NCI-H2029 treated with DMSO at 0.1 percent for 48 hours (cell line): ENCODE results near the gene LNPEP.

Source experiments
- DNase-seq: peaks from one replicate; lab custom pipeline; 2025; lab: John Stamatoyannopoulos, UW

The LNPEP gene

DNA sequence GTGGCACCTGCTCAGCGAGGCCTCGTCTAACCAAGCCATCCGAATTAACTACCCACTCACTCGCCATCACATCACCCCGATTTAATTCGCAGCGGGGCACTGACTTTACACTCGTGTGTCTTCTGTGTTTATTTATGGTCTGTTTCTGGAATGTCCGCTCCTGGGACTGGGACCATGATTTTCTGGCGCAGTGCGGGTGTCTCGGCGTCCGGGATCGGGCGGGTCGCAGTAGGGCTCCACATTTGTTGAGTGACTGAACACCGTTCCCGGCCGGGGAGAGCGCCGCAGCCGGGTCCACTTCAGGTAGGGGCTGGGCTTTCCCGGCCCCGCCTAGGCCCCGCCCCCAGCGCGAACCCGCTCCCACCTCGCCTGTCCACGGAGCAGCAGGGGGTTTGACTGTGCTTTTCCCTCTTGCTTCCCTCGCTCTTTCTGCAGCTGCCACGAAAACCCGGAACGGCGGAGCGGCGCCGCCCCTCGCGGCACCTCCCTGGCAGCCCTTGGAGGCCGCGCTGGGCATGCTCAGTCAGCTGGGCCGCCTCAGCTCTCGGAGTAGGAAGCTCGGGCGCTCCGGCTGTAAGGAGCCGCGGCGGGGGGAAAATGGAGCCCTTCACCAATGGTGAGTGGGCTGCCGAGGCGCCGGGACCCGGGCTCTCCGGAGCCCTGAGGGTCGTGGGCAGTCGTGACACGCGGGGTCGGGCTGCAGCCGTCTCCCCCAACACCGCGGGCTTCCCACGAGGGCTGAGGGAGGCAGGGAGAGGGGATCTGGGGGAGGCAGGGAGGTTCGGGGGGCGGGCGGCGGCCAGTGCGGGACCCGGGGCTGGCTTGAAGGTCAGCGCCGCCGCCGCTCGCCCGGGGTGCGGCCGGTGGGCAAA, at the start of gene LNPEP:
Gene LNPEP, plus strand, starts transcription at position 522 of the 872 bp plus-strand sequence. Its CDS starts 76 bp downstream, at position 598.
- peak; percentile 90 for DNase-seq

DNA sequence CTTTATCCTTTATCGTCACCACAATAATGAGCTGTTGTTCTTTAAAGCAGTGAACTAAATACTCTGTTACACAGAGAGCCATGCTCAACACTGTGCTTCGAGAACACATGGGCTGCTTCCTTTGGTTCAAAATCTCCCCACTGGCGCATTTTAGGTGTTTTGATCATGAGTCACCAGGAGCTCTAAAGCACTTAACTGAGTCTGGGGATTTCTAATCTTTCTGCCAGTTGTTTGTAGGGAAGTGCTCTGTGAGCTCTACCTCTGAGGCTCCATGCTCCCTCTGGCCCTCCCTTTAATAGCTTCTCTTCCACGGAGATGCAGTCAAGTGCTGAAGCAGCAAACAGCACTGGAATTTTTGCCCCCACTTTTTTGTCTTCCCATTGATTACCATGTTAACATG, 42.5 kb upstream of the LNPEP start:
- DNase-seq: no peak

DNA sequence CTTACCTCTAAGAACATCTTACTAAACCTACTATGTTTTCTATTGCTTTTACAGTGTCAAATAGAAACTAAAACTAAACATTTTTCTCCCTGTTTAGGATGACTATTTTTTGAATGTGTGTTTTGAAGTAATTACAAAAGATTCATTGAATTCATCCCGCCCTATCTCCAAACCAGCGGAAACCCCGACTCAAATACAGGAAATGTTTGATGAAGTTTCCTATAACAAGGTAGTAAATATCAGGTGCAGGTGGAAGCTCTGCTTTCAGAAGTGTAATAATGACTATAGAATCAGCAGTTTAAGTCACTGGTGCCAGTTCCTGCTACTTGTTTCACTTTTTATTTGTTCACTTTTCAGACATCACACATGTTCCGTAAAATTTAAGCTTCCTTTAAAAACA, 39.6 kb upstream of the LNPEP start:
- DNase-seq: no peak

DNA sequence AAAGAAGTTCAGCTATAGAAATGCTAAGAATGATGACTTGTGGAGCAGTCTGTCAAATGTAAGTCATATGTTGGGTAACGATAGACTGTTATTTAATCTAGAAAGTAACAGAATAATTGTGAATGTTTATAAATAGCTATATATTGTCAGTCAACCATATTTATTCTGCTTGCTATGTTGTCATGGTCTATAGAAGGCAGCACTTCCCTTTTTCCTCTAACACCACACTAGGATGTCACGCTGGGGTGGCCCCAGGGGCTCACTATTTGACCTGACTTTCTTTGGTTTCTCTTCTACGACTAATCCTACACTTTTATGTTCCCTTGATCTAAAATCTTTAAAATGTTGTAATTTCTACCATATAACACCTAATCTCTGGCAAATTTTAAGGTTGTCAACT, 39.1 kb upstream of the LNPEP start:
- no peak for DNase-seq

DNA sequence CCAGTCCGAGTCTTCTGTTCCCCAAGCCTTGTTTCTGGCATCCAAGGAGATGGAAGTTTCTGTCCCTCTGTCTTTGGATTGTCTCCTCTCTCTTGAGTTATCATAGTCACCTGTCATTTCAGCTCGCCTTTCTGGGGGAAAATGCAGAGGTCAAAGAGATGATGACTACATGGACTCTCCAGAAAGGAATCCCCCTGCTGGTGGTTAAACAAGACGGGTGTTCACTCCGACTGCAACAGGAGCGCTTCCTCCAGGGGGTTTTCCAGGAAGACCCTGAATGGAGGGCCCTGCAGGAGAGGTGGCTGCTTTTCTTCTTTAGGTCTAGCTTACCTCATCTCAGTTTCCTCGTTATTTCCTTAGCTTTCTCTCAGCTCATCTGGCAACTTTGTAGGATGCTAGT, 34.5 kb upstream of the LNPEP start:
- DNase-seq: no peak

DNA sequence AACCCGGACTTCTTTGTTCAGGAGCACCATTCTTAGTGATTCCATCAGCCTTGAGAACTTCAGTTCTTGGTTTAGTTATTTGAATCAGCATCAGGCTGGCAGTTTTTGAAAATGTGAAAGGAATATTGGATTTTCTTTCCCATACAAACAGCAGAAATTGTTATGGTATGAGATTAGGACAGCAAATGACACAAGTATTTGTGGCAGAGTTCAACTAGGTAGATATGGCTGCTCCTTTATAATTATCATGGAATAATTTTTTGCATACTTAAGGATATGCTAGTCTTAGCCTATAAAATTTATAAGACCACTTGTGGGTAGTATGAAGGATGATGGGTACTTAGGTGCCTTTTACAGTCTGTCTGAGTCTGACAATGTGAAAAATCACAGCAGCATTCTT, 34.0 kb upstream of the LNPEP start:
- no peak for DNase-seq

DNA sequence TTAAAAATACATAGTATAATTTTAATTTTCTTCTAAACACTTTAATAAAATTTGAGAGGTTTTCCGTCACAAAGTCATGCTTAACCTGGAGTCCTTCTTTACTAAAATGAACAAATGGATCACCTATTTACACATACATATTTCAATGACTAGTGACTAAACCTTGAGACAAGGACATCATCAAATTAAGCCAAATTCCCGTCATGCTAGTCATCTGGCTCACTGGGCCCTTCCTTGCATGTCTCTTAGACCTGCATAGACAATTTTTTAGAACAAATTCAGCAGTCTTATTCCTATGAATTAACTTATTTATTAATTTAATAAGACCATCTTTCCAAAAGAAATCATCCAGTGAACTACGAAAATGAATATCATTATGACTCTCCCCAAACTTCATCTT, 33.0 kb upstream of the LNPEP start:
- DNase-seq: no peak

DNA sequence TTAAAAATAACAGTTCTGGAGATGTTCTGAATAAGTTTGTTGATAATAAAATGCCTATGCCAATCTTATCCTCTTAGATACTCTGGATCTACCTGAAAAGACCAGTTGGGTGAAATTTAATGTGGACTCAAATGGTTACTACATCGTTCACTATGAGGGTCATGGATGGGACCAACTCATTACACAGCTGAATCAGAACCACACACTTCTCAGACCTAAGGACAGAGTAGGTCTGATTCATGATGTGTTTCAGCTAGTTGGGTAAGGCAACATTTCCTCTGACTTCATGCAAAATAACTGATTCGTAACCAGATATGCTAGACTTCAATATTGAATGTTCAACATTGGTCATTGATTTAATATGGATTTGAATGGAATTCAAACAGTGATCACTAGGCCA, 32.6 kb upstream of the LNPEP start:
- DNase-seq: no peak

DNA sequence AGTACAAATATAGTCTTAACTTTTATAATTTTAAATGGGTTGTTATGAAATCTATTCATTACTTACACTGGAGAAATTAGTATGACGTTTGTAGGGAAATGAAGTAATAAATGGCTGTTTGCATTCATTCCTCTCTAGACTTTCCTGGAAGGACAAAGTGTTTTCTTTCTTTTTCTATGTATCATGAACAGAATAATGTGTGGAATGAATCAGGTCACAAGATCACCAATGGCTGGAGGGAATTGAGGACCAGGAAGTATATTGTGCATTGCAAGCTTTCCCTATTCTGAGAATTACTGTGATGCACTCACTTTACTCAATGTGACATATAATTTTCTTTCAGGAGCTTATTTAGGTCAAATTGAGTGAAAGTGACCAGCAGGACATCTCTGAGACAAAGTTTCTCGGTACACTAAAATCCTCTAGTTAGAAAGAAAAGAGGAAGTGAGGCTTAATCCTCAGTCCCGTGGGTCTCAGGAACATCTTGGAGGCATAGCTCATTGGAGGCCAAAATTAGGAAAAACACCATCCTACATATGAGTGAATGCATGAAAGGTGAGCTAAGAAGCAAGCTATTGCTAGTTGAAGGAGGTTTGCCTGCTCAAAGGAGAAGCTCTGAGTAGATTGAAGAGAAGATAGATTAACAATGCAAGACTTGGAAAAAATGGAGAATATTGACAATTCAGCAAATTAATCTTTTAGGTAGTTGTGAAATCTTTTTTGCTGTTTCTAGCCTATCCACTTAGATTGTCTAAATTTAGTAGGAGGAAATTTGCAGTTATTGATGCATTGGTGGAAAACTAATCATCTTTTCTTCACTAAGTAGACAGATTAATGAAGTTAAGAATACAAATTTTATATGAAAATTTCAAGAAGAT, 31.6 kb upstream of the LNPEP start:
- no peak for DNase-seq

DNA sequence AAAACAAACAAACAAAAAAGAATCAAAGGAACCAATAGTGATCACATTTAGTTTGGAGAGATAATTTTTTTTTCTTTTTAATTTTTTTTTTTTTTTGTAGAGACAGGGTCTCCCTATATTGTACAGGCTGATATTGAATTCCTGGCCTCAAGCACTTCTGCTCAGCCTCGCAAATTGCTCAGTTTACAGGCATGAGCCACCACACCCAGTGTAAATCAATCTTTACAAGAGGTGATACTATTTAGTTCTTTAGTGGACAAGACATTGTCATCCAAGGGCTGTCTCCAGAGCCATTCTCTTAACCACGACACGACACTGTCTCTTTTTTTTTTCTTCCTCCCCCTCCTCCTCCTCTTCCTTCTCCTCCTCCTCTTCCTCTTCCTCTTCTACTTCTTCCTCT, 30.0 kb upstream of the LNPEP start:
- no peak for DNase-seq

DNA sequence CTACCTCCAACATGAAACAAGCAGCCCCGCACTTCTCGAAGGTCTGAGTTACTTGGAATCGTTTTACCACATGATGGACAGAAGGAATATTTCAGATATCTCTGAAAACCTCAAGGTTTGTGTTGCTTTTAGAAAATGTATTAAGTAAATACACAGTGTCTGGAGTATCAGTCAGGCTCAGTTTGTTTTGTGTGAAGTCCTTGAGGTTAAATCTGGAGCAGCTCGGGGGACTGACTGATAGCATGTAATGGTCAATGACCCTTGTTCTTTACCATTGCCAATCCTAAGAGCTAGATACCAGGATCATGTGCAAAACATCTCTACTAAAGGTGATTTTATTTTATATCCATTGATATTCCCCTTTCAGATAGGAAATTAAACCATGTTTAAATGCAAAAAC, 26.9 kb upstream of the LNPEP start:
- no peak for DNase-seq

DNA sequence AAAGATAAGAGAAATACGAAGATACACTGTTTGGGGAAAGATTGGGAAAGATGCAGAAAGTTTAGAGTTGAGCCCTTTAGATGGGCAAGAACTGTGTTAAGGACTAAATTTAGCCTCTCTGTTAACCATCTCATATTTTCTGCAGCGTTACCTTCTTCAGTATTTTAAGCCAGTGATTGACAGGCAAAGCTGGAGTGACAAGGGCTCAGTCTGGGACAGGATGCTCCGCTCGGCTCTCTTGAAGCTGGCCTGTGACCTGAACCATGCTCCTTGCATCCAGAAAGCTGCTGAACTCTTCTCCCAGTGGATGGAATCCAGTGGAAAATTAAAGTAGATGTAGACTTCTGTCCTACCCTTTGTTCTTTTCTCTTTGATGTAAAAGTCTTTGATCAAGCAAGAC, 26.4 kb upstream of the LNPEP start:
- DNase-seq: no peak

DNA sequence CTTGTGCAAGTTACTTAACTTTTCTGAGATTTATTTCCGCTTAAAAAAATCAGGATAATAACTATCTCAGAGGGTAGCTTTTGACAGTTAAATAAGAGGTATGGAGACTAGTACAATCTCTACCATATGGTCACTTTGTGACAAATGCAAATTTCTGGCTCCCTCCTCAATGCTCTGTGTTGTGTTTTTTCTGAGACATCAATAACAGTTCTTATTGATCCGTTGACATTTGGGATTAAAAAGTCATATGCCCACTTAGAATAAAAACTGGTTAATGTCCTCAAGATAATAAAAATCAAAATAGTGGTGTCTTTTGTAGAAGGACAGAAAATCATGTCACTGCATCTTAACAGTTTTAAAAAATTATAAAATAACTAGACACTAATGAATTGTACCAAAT, 24.7 kb upstream of the LNPEP start:
- no peak for DNase-seq

DNA sequence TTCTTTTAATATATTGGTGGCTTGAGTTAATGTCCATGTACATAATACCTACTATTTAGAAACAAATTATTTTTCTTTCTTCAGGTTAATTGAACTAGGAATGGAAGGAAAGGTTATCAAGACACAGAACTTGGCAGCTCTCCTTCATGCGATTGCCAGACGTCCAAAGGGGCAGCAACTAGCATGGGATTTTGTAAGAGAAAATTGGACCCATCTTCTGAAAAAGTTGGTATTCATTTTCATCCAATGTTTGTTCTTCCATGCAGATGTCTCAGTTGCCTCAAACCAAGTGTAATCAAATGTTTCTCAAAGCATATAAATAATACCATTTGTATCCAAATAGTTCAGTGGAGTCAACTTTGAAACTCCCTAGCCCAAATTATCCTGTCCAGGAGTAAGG, 22.6 kb upstream of the LNPEP start:
- no peak for DNase-seq

DNA sequence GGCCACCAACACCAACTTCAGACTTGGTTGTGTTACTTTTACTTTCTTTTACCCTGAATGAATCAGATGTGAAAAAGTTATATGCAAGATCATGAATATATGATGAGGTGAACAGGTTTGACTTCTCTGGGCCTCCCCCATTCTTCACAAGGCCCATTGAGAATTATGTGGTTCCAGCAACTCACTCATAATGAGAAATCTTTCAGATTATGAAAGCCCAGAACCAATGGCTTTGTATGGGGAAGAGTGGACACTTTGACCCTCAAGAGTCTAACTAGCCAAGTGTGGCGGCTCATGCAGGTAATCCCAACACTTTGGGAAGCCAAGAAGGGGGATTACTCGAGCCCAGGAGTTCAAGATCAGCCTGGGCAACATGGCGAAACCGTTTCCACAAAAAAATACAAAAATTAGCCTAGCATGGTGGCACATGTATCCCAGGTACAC, 16.1 kb upstream of the LNPEP start:
- no peak for DNase-seq

DNA sequence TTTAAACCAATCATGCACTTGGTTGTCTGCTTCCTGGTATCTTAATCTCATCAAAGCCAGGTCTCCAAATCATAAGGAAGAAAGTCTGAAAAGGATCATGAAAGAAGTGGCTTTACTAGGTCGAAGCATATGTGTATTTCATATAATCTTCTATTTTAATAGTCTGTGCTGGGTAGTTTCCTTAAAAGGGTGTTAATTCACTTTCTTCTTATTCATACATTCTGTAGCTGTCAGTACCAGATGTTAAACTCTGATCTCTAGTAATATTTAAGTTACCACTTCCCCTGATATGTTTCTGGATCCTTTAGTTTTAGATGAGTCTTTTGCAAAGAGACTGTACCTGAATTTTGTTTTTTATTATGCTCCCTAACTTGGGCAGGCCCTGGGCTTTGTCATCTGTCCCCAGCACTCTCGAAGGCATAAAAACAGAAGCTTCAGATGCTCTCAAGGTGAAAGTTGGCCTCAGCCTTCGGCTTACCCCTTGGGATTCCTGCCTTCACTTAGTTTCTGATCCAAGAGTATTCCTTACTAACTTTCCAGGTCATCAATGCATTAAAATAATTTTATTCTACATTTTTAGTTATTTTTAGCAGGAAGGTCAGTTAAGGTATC, 15.0 kb upstream of the LNPEP start:
- DNase-seq: no peak

DNA sequence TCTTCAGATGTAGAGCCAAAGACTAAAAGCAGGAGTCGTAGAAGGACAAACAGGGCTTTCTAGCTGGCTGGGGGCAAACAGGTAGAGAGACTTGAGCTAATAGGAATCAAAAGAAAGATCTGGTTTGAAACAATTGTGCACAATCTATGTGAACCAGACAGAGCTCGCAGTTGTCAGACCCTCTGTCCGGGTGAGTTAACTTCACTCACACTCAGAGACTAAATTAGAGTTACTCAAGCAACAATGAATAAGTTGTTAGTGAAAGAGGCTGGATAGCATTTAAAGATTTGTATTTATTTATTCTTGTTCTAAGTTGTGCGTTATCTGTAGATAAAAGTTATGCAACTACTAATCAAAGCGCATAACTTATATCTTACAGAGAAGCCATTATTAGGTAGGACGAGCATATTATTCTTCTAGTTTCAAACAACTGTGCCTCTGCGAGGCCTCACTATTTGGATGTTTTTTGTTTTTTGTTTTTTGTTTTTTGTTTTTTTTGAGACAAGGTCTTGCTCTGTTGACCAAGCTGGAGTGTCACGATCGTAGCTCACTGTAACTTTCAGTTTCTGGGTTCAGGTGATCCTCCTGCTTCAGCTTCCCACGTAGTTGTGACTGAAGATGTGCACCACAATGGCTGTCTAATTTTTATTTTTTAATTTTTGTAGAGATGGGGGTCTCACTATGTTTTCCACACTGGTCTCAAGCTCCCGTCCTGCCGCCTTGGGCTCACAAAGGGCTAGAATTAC, 13.2 kb upstream of the LNPEP start:
- no peak for DNase-seq

DNA sequence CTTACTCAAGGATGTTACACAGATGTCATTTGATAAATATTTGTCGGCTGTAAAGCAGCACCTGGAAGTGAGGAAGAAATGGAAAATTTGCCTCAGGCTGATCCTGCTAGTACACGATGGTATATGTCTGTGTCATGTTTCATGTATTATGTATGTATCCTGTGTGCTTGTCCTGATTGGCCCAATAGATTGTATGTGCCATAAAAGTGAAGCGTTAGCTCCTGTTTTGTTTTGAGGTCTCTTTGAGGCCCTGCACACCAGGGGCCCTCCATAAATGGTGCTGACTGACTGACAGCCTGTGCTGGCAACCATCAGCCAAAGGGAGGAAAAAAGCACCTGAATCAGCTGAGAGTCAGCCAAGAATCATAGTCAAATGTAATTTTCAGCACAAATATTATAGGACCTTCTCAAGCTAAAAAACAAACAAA, 11.8 kb upstream of the LNPEP start:
- no peak for DNase-seq

DNA sequence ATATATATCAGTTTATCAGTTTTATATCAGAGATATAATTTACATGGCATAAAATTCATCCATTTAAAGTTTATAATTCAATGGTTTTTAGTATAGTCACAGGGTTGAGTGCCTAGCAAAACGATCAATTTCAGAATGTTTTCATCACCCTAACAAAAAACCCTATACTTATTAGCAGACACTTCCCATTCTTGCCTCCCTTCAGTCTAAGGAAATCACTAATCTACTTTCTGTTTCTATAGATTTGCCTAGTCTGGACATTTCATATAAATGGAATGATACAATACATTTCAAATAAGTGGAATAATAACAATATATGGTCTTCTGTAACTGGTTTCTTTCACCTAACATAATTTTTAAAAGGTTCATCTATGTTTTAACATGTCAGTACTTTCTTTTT, 9.6 kb upstream of the LNPEP start:
- DNase-seq: no peak

DNA sequence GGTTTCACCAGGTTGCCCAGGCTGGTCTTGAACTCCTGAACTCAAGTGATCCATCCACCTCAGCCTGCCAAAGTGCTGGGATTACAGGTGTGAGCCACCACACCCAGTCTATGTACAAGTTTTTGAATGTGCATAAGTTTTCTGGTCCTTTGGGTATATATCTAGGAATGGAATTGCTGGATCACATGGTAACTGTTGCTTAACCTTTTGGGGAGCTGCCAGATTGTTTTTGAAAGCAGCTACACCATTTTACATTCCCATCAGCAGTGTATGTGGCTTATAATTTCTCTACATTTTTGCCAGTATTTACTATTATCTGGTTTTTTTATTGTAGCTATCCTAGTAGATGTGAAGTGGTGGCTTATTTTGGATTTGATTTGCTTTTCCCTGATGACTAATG, 8.9 kb upstream of the LNPEP start:
- no peak for DNase-seq

DNA sequence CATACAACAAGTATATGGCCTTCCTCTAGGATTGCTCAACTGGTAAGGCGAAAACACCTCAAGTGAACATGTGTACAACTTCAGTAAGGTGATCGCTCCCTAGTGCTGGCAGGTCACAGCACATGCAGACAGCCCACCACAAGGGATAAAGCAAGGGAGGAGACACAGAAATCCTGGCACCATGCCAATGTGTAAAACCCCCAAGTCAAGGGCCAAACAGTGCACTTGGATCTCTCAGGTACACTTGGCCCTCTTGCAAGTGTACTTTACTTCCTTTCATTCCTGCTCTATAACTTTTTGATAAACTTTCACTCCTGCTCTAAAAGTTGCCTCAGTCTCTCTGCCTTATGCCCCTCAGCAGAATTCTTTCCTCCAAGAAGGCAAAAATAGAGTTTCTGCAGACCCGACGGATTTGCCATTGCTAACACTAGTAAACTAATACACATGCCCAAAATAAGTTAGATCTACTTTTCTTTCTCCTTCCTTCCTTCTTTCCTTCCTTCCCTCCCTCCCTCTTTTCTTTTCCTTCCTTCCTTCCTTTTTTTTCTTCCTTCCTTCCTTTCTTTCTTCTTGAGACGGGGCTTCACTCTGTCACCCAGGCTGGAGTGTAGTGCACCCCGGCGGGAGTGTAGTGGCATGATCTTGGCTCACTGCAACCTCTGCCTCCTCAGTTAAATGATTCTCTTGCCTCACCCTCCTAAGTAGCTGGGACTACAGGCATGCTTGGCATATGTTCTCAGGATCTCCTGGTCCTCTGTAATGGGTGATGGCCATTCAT, 6.8 kb upstream of the LNPEP start:
- DNase-seq: no peak
